ENCODE results near the gene JMJD7. TPM values are rescaled to one million over a fixed set of nuclear protein-coding genes. Genes with fewer than 3 reads are reported as not detected.

JMJD7 gene
- total RNA-seq, 1 donor from 2014 or later: 6.1 TPM

- DNase-seq (ENCODE audit: low read depth, low spot score): no peak
Measured at GRCh38 chr15:41842229-41842628, 14.3 kb downstream of the JMJD7 start.

- DNase-seq (ENCODE audit: low read depth, low spot score): no peak
Measured at GRCh38 chr15:41843571-41843970, 15.7 kb downstream of the JMJD7 start.

- DNase-seq (ENCODE audit: low read depth, low spot score): no peak
Measured at GRCh38 chr15:41844814-41845213, 16.9 kb downstream of the JMJD7 start.

GRCh38 chr15:41847206-41847605 is 19.3 kb downstream of the JMJD7 start:
- no peak for DNase-seq (ENCODE audit: low read depth, low spot score)

GRCh38 chr15:41847981-41848380 is 20.1 kb downstream of the JMJD7 start:
- no peak for DNase-seq (ENCODE audit: low read depth, low spot score)

GRCh38 chr15:41848631-41849030 is 20.7 kb downstream of the JMJD7 start:
- no peak for DNase-seq (ENCODE audit: low read depth, low spot score)

- DNase-seq (ENCODE audit: low read depth, low spot score): no peak
Measured at GRCh38 chr15:41849204-41849603, 21.3 kb downstream of the JMJD7 start.

GRCh38 chr15:41849861-41850260 is 22.0 kb downstream of the JMJD7 start:
- no peak for DNase-seq (ENCODE audit: low read depth, low spot score)

- no peak for DNase-seq (ENCODE audit: low read depth, low spot score)
Measured at GRCh38 chr15:41850482-41851166, 22.7 kb downstream of the JMJD7 start.

- no peak for DNase-seq (ENCODE audit: low read depth, low spot score)
Measured at GRCh38 chr15:41851167-41851523, 23.3 kb downstream of the JMJD7 start.

GRCh38 chr15:41851755-41852370 is 24.0 kb downstream of the JMJD7 start:
- DNase-seq (ENCODE audit: low read depth, low spot score): no peak

- DNase-seq (ENCODE audit: low read depth, low spot score): no peak
Measured at GRCh38 chr15:41852736-41853590, 25.1 kb downstream of the JMJD7 start.

GRCh38 chr15:41853831-41854230 is 25.9 kb downstream of the JMJD7 start:
- DNase-seq (ENCODE audit: low read depth, low spot score): no peak

- no peak for DNase-seq (ENCODE audit: low read depth, low spot score)
Measured at GRCh38 chr15:41854443-41854842, 26.6 kb downstream of the JMJD7 start.

- no peak for DNase-seq (ENCODE audit: low read depth, low spot score)
Measured at GRCh38 chr15:41855261-41855961, 27.5 kb downstream of the JMJD7 start.

GRCh38 chr15:41856262-41856661 is 28.4 kb downstream of the JMJD7 start:
- no peak for DNase-seq (ENCODE audit: low read depth, low spot score)

GRCh38 chr15:41856716-41857115 is 28.8 kb downstream of the JMJD7 start:
- no peak for DNase-seq (ENCODE audit: low read depth, low spot score)

- DNase-seq (ENCODE audit: low read depth, low spot score): no peak
Measured at GRCh38 chr15:41857316-41857715, 29.4 kb downstream of the JMJD7 start.

- DNase-seq (ENCODE audit: low read depth, low spot score): no peak
Measured at GRCh38 chr15:41858756-41859155, 30.9 kb downstream of the JMJD7 start.

- no peak for DNase-seq (ENCODE audit: low read depth, low spot score)
Measured at GRCh38 chr15:41860049-41860828, 32.3 kb downstream of the JMJD7 start.

- no peak for DNase-seq (ENCODE audit: low read depth, low spot score)
Measured at GRCh38 chr15:41861736-41862356, 34.0 kb downstream of the JMJD7 start.

Data from pulmonary artery endothelial cell (primary cell).